Endothelial cell of umbilical vein (primary cell): ENCODE data around the gene ABAT. TPM values are rescaled to one million over a fixed set of nuclear protein-coding genes. Genes with fewer than 3 reads are reported as not detected.

Experiments
- BruUV-seq: library from RNA; stranded (reverse); fragments of 400-500 nt; replicated peaks from 2 replicates; lab custom pipeline; 2021; lab: Mats Ljungman, UMichigan
- CTCF ChIA-PET: fragments of 300-600, 350-600 bp; sonication (Branson Sonifier 250); formaldehyde crosslinking; loops from one replicate; lab custom pipeline; 2021; ENCODE audit warnings: antibody characterized with exemption, inconsistent platforms; lab: Charles Lee
- POLR2A ChIA-PET: fragments of 300-600, 350-600 bp; sonication (Branson Sonifier 250); formaldehyde crosslinking; loops from one replicate; lab custom pipeline; 2021; ENCODE audit warnings: antibody characterized with exemption, inconsistent platforms; lab: Charles Lee
- DNase-seq: peaks from one replicate; pipeline ENCODE4 v3.0.0-alpha.2; 2011; ENCODE audit warnings: low read depth, low spot score
- FAIRE-seq: peaks from 2 replicates; lab custom pipeline; 2011; peaks lifted over from hg19 to GRCh38; lab: Jason Lieb, UNC
- H2AFZ ChIP-seq: 2 replicates; pipeline ENCODE4 v1.6.0; 2012; ENCODE audit warnings: low read depth, low read length, control low read depth, inconsistent platforms
- H3K27ac ChIP-seq: 2 replicates; pipeline ENCODE4 v1.5.1; 2011; ENCODE audit warnings: low read depth, mild to moderate bottlenecking, control low read depth, low read length, moderate library complexity; ENCODE audit not compliant: insufficient read depth
- H3K27me3 ChIP-seq, 2 experiments: 2 replicates each; pipeline versions ENCODE4 v1.6.0 to v1.6.1; 2011; ENCODE audit warnings: low read length in 2 of 2, mixed read lengths in 1 of 2; ENCODE audit not compliant: control insufficient read depth in 2 of 2, insufficient read depth in 2 of 2
- H3K36me3 ChIP-seq, 2 experiments: 2 replicates in 1 of 2; 3 replicates in 1 of 2; pipeline ENCODE4 v1.5.1; 2011; ENCODE audit warnings: low read length in 2 of 2, mild to moderate bottlenecking in 1 of 2, moderate library complexity in 1 of 2; ENCODE audit not compliant: control insufficient read depth in 2 of 2, insufficient read depth in 2 of 2; ENCODE audit errors: extremely low read depth in 1 of 2
- H3K4me1 ChIP-seq: 3 replicates; pipeline ENCODE4 v1.5.1; 2011; ENCODE audit warnings: mild to moderate bottlenecking, low read length; ENCODE audit not compliant: control insufficient read depth, insufficient read depth; ENCODE audit errors: extremely low read depth
- H3K4me2 ChIP-seq: 2 replicates; pipeline ENCODE4 v1.6.1; 2011; ENCODE audit warnings: low read length, control low read depth, mixed read lengths; ENCODE audit not compliant: insufficient read depth
- H3K4me3 ChIP-seq, 3 experiments: fragments of 200-600 bp in 1 of 3; sonication (generic), shearing (Covaris generic) in 1 of 3; replicated peaks in 1 of 3; 2 replicates each; pipeline ENCODE4 v1.5.1; 2011 to 2016; ENCODE audit warnings: control low read depth in 3 of 3, low read length in 3 of 3, mild to moderate bottlenecking in 2 of 3, inconsistent platforms in 1 of 3, low read depth in 1 of 3, moderate library complexity in 1 of 3; ENCODE audit not compliant: insufficient read depth in 1 of 3
- H3K79me2 ChIP-seq: 2 replicates; pipeline ENCODE4 v1.6.0; 2012; ENCODE audit warnings: low read length, inconsistent platforms; ENCODE audit not compliant: control insufficient read depth, insufficient read depth
- H3K9ac ChIP-seq: replicated peaks from 2 replicates; pipeline ENCODE3; 2011; ENCODE audit warnings: low read length, control low read depth; ENCODE audit not compliant: insufficient read depth; ENCODE audit errors: extremely low read depth
- H3K9me1 ChIP-seq: replicated peaks from 3 replicates; pipeline ENCODE4 v1.6.0; 2011; ENCODE audit warnings: mild to moderate bottlenecking, low read length; ENCODE audit not compliant: control insufficient read depth, insufficient read depth; ENCODE audit errors: extremely low read depth
- H3K9me3 ChIP-seq: replicated peaks from 2 replicates; pipeline ENCODE4 v1.5.1; 2012; ENCODE audit warnings: low read length, inconsistent platforms; ENCODE audit not compliant: control insufficient read depth, insufficient read depth
- H4K20me1 ChIP-seq: replicated peaks from 2 replicates; pipeline ENCODE3; 2011; ENCODE audit warnings: mild to moderate bottlenecking, low read length; ENCODE audit not compliant: control insufficient read depth, insufficient read depth; ENCODE audit errors: extremely low read depth
- EZH2 ChIP-seq: IDR thresholded peaks from 2 replicates; pipeline ENCODE4 v1.6.1; 2012; ENCODE audit warnings: borderline replicate concordance, low read depth, mild to moderate bottlenecking, moderate library complexity, low read length, inconsistent platforms; ENCODE audit not compliant: severe bottlenecking
- FOS ChIP-seq: IDR thresholded peaks from 2 replicates; pipeline ENCODE4 v1.6.1; 2011; ENCODE audit warnings: mild to moderate bottlenecking, low read length, moderate library complexity, borderline replicate concordance; ENCODE audit not compliant: insufficient read depth
- GATA2 ChIP-seq: IDR thresholded peaks from 2 replicates; pipeline ENCODE4 v1.7.0; 2011; ENCODE audit warnings: low read depth, mild to moderate bottlenecking, moderate library complexity, mixed read lengths, low read length; ENCODE audit not compliant: insufficient read length, insufficient read depth
- JUN ChIP-seq: IDR thresholded peaks from 2 replicates; pipeline ENCODE4 v1.6.1; 2011; ENCODE audit warnings: borderline replicate concordance, low read depth; ENCODE audit not compliant: insufficient read length, insufficient read depth
- MYC ChIP-seq: IDR thresholded peaks from one replicate; pipeline ENCODE4 v1.6.1; 2011; ENCODE audit warnings: mild to moderate bottlenecking, low read depth, low read length
- POLR2A ChIP-seq: IDR thresholded peaks from 2 replicates; pipeline ENCODE4 v1.6.1; 2012; ENCODE audit warnings: low read depth, mild to moderate bottlenecking, control low read depth, low read length
- POLR2AphosphoS5 ChIP-seq: IDR thresholded peaks from 2 replicates; pipeline ENCODE4 v1.6.1; 2012; ENCODE audit warnings: low read depth, mild to moderate bottlenecking, control low read depth, low read length, moderate library complexity; ENCODE audit not compliant: insufficient read depth
- dilution Hi-C: fragments of 300-500 bp; cut with MboI; formaldehyde crosslinking; loops from one replicate; pipeline ENCODE4 v1.15.0; 2019; ENCODE audit warnings: low sequenced_read_pairs; ENCODE audit not compliant: extremely low pct_ligation_motif_present
- intact Hi-C: fragments of 100-400 bp; cut with micrococcal nuclease; formaldehyde crosslinking; loops from one replicate; pipeline ENCODE4 v1.10.0; 2022
- polyA plus RNA-seq, 4 experiments: library from polyadenylated mRNA; depleted of rRNA in 3 of 4; stranded (reverse) in 3 of 4; unstranded in 1 of 4; fragments of >200 nt; gene quantifications; 2 replicates each; pipeline versions ENCODE4 v1.2.1 to v1.2.3, GENCODE V29; 2011 to 2012; ENCODE audit warnings: missing spikeins in 1 of 4
- total RNA-seq: library from RNA; stranded (reverse); gene quantifications from 2 replicates; pipeline ENCODE4 v1.2.3, GENCODE V29; 2021
- TF ChIP-seq, protein P1 (sequence below), 2 donors: IDR thresholded peaks; 1 replicate in 1 of 2; 2 replicates in 1 of 2; pipeline ENCODE4 v1.5.1; 2011; ENCODE audit warnings: low read length in 2 of 2, mild to moderate bottlenecking in 2 of 2, moderate library complexity in 2 of 2, control low read depth in 1 of 2, inconsistent platforms in 1 of 2, low read depth in 1 of 2; ENCODE audit not compliant: insufficient read depth in 1 of 2; ENCODE audit errors: extremely low read depth in 1 of 2
- TF ChIP-seq, protein P2 (sequence below): IDR thresholded peaks from 2 replicates; pipeline ENCODE4 v1.6.1; 2011; ENCODE audit not compliant: insufficient read depth, insufficient read length

Gene ABAT
- total and polyA plus RNA-seq, 2 donors (not counting 3 experiments of a cell fraction or from before 2014, with no cell fraction given): 1.3 to 1.4 TPM

DNA sequence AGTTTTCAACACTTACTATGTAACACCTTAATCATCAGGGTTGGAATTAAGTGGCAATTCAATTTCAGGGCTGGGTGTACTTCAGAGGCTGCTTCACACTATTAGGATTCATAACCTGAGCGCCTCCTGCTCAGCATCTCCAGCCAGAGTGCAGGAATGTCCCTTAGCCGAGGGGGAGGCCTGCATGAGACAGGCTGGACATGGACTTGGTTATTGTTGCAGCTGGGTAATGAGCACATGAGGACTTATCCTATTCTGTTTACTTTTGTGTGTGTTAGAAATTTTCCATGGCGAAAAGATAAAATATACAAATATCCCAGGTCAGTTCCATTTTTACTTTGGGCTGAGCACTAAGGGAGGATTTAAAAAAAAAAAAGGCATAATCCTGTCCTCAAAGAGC lies 133.6 kb downstream of the ABAT start:
- Histone ChIP-seq H3K36me3 (peaks cover 48 to 50% of the 10 kb centered on the region in 2 experiments), H3K4me2 (no peak overlapping the region), H3K27me3 (no peaks in the 10 kb centered on the region), H3K9me3 (no peaks in the 10 kb centered on the region), H3K27ac (no peak overlapping the region), H3K9me1 (no peaks in the 10 kb centered on the region), H2AFZ (no peak overlapping the region), H3K79me2 (peaks cover 26% of the 10 kb centered on the region), H3K9ac (no peak overlapping the region), H4K20me1 (peaks cover 2% of the 10 kb centered on the region), H3K4me3 (no peak overlapping the region), H3K4me1 (no peaks in the 10 kb centered on the region)
- ChIA-PET POLR2A (no interaction called here), CTCF (no interaction called here)
- no peak for TF ChIP-seq GATA2
- TF ChIP-seq, protein P1, sequence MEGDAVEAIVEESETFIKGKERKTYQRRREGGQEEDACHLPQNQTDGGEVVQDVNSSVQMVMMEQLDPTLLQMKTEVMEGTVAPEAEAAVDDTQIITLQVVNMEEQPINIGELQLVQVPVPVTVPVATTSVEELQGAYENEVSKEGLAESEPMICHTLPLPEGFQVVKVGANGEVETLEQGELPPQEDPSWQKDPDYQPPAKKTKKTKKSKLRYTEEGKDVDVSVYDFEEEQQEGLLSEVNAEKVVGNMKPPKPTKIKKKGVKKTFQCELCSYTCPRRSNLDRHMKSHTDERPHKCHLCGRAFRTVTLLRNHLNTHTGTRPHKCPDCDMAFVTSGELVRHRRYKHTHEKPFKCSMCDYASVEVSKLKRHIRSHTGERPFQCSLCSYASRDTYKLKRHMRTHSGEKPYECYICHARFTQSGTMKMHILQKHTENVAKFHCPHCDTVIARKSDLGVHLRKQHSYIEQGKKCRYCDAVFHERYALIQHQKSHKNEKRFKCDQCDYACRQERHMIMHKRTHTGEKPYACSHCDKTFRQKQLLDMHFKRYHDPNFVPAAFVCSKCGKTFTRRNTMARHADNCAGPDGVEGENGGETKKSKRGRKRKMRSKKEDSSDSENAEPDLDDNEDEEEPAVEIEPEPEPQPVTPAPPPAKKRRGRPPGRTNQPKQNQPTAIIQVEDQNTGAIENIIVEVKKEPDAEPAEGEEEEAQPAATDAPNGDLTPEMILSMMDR (IDR thresholded peaks at IDR 0.05; ENCODE audit: extremely low read depth in 1 of 2, insufficient read depth in 1 of 2, low read depth in 1 of 2, low read length in 2 of 2): no peak
- no peak for TF ChIP-seq JUN
- TF ChIP-seq EZH2: no peak
- TF ChIP-seq, protein P2, sequence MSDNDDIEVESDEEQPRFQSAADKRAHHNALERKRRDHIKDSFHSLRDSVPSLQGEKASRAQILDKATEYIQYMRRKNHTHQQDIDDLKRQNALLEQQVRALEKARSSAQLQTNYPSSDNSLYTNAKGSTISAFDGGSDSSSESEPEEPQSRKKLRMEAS: no peak
- no peak for TF ChIP-seq POLR2AphosphoS5
- TF ChIP-seq MYC: no peak
- no peak for TF ChIP-seq POLR2A
- TF ChIP-seq FOS: no peak
- dilution Hi-C loops: no loop called here
- FAIRE-seq (no peak), DNase-seq (no peak)
- intact Hi-C loops: no loop called here
- BruUV-seq: no TSS peak
